ELR (cell line): ENCODE measurements around the gene HSH2D.
A peak's percentile ranks its signal among the peaks of the same experiment; 100 is the strongest.

Experiments
- DNase-seq: peaks from one replicate; pipeline ENCODE4 v3.0.0-alpha.2; 2015; ENCODE audit warnings: low read depth

The HSH2D gene

DNA sequence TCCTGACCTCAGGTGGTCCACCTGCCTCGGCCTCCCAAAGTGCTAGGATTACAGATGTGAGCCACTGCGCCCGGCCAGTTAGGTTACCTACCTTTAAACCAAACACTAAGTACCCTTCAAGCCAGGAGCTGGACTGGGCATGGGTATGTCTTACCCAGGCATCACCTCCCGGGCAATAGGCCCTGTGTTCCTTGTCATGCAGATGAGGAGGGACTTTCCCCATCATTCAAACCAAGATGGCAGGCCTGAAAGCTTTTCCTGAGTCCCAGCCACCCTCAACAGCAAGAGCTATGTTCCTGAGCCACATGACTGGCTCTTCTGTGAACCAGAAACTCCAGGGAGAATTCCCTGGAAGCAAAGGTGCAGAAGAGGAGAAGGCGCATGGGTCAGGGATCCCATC lies 22.3 kb upstream of the HSH2D start:
- DNase-seq, result no peak

- no peak for DNase-seq
These were observed 21.5 kb upstream of the HSH2D start for GRCh38 chr19:16121967-16122366.

DNA sequence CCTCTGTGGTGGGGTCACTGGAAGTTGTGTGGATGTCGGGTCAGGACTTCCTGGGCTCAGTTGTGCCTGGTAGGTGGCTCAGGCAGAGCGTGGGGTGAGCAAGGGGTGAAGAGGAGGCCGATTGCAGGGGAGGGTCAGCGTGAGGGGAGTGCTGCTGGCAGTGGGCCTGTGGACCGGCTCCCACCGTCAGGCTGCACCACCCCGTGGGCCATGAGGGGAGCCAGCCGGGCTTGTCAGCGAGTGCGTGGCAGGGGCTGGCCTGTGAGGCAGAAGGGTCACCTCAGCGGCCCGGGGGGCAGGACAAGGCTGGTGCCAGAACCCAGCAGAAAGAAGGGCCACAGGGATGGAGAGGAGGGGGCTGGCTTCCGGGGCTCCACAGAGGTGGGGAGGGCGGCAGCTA lies 18.5 kb upstream of the HSH2D start:
- no peak for DNase-seq

DNA sequence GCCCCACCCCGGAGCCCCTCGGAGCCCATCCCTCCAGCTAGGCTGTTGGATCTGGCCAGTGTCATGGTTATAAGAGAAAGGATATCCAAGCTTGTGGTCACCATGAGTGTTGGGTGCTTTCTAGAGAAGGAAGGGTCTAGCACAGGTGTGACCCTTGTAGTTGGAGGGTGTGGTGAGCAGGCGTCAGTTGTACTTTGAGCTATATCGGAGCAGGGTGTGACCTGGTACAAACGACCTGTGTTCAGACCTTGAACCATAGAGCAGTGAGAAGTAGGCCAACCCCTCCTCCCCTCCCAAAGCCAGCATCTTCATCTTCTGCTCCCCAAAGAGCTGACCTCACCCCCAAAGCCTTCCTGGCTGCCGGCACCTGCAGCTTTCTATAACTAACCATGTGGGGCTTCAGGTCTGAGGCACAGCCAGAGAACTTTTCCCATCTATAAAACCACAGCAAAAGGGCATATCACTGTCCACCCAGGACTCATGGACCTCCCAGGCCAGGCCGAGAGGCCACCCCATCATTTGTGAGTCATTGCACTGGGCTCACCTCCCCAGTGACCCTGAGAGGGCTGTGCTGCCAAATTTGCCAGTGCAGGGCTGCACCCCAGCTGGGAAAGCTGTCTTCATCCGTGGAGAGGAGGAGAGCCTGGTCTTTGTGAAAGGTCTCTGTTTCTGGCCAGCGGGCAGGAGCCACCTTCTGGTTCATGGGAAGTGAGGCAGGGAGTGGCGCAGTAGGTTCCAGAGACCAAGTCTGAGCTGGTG lies 17.6 kb upstream of the HSH2D start:
- no peak for DNase-seq

GRCh38 chr19:16127080-16127479 lies 16.4 kb upstream of the HSH2D start:
- no peak for DNase-seq

- no peak for DNase-seq
These were observed 15.6 kb upstream of the HSH2D start for GRCh38 chr19:16127776-16128371.

DNA sequence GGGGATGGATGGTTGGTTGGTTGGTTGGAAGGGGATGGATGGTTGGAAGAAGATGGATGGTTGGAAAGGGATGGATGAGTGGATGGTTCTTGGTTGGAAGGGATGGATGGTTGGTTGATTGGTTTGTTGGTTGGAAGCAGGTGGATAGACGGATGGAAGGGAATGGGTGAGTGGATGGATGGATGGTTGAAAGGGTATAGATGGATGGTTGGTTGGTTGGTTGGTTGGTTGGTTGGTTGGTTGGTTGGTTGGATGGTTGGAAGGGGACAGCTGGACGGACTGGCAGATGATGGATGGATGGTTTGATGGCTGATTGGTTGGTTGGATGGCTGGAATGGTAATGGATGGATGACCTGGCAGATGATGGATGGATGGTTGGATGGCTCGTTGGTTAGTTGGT lies 11.8 kb upstream of the HSH2D start:
- no peak for DNase-seq

DNA sequence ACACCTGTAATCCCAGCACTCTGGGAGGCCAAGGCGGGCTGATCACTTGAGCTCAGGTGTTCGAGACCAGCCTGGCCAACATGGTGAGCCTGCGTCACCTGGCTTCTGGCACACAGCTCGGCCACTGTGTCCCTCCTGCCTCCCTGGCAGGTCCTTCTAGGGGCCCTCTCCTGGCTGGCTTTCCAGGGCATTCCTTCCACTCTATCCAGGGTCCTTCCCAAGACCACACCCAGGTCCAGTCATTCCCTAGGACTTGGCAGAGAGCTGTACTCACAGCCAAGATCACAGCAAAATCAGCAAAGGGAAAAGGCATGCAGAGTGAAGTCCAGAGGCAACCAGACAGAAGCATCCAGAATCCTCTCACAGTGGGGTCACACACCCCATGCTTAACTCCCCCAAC lies 9.7 kb upstream of the HSH2D start:
- no peak for DNase-seq

DNA sequence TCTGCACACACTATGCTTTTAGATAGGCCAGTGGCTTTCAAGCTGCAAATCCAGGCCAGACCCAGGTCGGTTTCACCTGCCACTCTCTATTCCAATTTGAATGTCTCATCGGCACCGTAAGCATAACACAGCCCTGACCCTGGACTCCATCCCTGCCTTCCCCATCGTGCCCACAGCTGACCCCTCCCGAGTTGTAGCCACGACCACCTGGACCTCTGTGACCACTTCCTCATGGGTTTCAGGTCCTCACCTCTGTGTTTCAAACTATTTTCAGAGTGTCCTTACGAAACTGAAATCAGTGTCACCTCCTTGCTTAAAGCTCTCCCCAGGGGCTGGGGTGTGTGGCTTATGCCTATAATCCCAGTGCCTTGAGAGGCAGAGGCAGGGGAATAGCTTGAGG lies 9.0 kb upstream of the HSH2D start:
- DNase-seq, result no peak

GRCh38 chr19:16135430-16136127 lies 7.9 kb upstream of the HSH2D start:
- no peak for DNase-seq

- DNase-seq, result no peak
These were observed 7.1 kb upstream of the HSH2D start for GRCh38 chr19:16136185-16136999.

DNA sequence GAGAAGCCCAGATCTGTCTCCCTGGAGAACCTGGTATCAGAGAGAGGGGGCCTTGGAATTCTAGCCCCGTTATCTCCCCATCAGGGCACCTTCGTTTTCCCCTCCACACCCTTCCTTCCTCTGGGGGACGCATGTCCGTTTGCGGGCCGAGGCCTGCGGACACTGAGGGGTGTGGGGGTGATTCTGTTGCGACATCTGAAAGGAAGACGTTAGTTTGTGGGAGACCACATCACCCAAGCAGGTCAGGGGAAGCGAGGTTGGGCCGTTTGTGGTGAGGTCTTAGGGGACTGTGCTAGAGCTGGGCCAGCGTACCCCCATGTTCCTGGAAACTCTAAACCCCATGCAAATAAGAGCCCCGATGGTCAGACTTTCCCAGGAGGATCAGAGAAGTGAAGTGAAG lies 3.7 kb upstream of the HSH2D start:
- DNase-seq, result no peak

DNA sequence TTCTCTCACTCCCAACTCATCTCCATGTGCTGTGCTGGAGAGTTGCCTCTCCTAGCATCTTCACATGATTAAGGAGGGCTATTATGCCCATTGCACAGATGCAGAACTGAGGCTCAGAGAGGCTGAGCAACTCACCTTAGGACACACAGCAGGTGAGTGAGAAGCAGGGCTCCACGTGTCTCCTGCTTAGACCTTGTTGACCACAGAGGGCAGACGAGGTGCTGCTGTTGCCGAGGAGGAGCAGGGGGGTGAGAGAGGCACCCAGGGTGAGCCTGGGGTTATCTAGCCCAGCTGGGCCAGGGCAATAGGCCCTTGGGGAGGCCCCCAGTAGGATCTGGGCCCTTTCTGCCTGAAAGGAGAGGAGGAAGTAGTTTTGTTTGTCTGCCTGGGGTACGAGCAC lies 2.4 kb upstream of the HSH2D start:
- DNase-seq, result no peak

DNA sequence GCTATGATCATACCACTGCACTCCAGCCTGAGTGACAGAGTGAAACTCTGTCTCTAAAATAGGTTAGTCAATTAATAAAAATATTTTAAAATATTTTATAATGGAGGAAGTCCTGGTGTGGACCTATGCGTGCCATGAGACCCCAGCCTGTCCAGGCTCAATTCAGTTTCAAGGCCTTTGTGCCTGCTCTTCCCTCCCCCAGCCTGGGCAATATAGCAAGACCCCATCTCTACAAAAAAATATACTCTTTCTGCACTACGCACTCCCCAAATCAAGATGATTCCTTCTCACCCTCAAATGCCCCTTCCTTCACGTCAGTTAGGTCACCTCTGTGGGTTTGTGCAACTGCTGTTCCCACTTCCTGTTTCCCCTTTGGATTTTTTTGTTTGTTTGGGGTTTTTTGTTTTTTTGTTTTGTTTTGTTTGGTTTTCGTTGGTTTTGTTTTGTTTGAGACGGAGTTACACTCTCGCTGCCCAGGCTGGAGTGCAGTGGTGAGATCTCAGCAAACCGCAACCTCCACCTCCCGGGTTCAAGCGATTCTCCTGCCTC lies 1.4 kb upstream of the HSH2D start:
- no peak for DNase-seq

DNA sequence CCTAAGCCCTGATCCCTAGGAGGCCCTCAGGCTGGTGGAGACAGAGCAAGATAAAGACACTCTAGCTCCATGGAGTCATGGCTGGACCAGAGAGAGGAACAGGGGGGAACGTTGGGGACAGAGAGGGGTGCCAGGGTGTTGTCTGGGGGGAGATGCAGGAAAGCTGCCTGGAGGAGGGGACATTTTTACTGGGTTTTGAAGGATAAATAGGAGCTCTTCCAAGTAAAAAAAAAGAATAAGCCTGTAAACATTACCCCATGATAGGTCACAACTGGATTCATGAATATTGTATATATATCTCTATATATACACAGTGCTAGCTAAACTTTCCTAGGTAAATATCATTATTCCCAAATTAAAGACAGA lies 714 bp downstream of the HSH2D start:
- no peak for DNase-seq

DNA sequence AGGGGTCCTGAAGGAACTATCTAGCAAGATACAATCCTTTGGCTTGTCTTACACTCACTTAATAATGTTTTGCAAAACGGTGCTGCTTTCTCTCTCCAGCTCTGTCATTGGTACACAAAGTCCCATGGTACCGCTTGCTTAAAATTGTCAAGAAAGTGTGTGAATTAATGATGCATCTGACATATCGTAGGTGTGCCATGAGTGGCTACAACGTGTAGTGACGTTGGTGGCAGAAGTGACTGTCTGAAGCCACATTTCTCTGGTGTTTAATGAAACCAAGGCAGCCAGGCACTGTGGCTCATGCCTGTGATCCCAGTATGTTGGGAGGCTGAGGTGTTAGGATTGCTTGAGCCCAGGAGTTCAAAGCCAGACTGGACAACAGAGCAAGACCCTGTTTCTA lies 2.6 kb downstream of the HSH2D start:
- DNase-seq, result no peak

DNA sequence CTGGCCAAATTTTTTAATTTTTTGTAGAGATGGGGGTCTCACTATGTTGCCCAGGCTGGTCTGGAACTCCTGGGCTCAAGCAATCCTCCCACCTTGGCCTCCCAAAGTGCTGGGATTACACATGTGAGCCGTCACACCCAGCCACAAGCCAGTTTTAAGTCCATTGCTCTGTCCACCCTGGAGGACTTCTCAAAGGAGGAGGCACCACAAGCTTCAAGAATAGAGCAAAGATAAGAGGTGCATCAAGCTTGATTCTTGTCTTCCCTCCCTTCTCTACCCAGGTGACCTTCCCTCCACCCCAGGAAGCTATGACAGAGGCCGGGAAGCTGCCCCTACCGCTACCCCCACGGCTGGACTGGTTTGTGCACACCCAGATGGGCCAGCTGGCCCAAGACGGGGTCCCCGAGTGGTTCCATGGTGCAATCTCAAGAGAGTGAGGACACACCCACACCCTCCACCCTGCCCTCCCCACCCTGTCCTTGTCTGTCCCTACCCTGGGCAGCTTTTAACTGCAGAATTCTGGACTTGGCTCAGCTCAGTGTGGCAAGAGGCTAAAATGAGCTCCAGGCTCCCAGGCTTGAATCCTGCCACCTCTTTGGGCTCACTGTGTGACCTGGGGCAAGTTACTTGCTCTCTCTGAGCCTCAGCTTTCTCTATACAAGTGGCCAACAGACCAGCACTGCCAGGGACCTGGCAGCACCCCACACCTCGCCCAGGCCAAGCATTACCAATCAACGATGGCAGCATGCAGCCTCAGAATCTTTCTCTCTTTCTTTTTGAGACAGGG lies 5.2 kb downstream of the HSH2D start:
- DNase-seq, result no peak

GRCh38 chr19:16153582-16154336 lies 10.3 kb downstream of the HSH2D start:
- DNase-seq, result peak; percentile 51

- DNase-seq, result no peak
These were observed 11.1 kb downstream of the HSH2D start for GRCh38 chr19:16154557-16154956.

- no peak for DNase-seq
These were observed 11.6 kb downstream of the HSH2D start for GRCh38 chr19:16155128-16155527.

DNA sequence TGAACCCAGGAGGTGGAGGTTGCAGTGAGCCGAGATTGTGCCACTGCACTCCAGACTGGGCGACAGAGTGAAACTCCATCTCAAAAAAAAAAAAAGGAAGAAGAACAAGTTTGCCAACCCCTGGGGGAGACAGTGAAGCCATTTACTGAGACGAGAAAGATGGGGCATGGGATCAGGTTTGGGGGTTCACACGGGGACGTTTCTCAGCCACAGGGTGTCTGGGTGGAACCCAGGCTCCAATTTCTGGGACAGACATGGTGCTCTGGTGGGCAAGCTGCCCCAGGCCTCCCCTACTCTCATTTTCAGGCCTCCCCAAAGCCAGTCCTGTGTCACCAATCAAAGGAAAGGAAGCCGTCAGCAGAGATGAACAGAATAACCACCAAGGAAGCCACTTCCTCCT lies 13.4 kb downstream of the HSH2D start:
- no peak for DNase-seq
